ENCODE measurements around the gene NR1D1. TPM values are rescaled to one million over a fixed set of nuclear protein-coding genes. Genes with fewer than 3 reads are reported as not detected.
A peak's percentile ranks its signal among the peaks of the same experiment; 100 is the strongest.

NR1D1 gene
- total RNA-seq, 2 donors from 2014 or later, result 10.3 to 29.1 TPM

DNA sequence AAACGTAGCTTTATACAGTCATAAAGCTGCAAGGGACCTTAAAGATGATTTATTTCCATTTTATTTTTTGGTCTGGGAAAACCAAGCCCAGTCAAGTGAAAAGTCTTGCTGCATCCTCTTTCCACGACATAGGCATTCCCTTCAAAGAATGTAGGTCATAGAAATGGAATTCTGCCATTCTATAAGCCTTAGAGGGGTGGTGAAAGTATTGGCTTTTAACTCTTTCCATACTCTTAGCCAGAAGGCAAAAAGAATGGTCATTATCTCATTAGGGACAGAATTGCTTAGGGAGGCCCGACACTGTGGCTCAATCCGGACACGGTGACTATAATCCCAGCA is 13.5 kb upstream of the NR1D1 start:
- peak overlapping the region; percentile 88 to 97 for H3K27ac ChIP-seq
- H3K36me3 ChIP-seq, result no peaks in the 10 kb centered on the region
- no peaks in the 10 kb centered on the region for H3K9me3 ChIP-seq
- H3K4me3 ChIP-seq, result peak overlapping the region; percentile 62
- DNase-seq (ENCODE audit: low spot score) (no peak), ATAC-seq (ENCODE audit: insufficient number of reproducible peaks, low FRiP score, low read depth) (no peak)
- peaks cover 40 to 60% of the 10 kb centered on the region in 2 donors for H3K4me1 ChIP-seq (ENCODE audit: control insufficient read depth in 1 of 2, low read depth in 2 of 2)
- TF ChIP-seq, protein P1, sequence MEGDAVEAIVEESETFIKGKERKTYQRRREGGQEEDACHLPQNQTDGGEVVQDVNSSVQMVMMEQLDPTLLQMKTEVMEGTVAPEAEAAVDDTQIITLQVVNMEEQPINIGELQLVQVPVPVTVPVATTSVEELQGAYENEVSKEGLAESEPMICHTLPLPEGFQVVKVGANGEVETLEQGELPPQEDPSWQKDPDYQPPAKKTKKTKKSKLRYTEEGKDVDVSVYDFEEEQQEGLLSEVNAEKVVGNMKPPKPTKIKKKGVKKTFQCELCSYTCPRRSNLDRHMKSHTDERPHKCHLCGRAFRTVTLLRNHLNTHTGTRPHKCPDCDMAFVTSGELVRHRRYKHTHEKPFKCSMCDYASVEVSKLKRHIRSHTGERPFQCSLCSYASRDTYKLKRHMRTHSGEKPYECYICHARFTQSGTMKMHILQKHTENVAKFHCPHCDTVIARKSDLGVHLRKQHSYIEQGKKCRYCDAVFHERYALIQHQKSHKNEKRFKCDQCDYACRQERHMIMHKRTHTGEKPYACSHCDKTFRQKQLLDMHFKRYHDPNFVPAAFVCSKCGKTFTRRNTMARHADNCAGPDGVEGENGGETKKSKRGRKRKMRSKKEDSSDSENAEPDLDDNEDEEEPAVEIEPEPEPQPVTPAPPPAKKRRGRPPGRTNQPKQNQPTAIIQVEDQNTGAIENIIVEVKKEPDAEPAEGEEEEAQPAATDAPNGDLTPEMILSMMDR (IDR thresholded peaks at IDR 0.05), result no peak
- no peaks in the 10 kb centered on the region for H3K27me3 ChIP-seq (replicated peaks; ENCODE audit: insufficient read depth)

DNA sequence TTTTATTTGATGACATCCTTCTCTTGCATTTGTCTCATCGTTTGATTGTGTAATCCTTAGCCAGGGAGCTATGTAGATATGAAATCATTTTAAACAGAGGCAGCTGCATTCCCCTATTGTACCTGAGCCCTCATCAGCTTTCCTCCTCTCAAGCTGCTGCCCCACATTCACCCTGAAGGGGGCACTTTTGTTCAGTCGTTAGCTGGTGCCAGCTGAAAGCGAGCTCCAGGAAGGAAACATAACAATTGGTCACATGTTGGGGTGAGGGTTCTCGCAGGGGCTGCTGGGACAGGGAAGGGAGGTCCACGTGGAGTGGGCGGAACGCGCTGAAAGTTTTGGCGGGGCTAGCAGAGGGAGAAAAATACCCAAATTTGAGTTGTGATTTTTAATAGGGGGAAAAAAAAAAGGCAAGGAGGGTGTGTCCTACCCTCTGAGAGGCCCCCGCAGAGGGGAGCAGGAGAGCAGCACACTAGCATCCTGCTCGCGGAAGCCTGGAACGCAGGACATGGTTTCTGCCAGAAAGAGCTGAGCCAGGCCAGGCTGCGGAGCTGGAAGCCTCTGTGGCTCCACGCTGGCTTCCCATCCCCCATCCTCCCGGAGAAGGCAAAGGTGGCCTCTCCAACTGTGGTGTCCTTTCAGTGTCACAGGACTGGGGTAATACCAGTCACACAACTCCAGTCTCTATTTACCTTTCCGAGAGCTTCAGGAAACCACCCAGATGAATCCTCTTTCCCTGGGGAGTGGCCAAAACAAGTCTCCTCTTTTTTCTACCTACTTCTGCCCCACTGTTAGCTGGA is 12.9 kb upstream of the NR1D1 start:
- Histone ChIP-seq H3K4me1 (ENCODE audit: control insufficient read depth in 1 of 2, low read depth in 2 of 2) (peaks cover 45 to 66% of the 10 kb centered on the region in 2 donors), H3K27me3 (replicated peaks; ENCODE audit: insufficient read depth) (no peaks in the 10 kb centered on the region), H3K27ac (peak overlapping the region; percentile 88 to 97), H3K36me3 (no peaks in the 10 kb centered on the region), H3K9me3 (no peaks in the 10 kb centered on the region), H3K4me3 (peak overlapping the region; percentile 62)
- ATAC-seq (ENCODE audit: insufficient number of reproducible peaks, low FRiP score, low read depth), result peak; percentile 34
- DNase-seq (ENCODE audit: low spot score), result peak; percentile 81
- TF ChIP-seq, protein P1 (IDR thresholded peaks at IDR 0.05), result peak; percentile 87

GRCh38 chr17:40112718-40113109 is 12.3 kb upstream of the NR1D1 start:
- no peaks in the 10 kb centered on the region for H3K27me3 ChIP-seq (replicated peaks; ENCODE audit: insufficient read depth)
- no peak for ATAC-seq (ENCODE audit: insufficient number of reproducible peaks, low FRiP score, low read depth)
- no peaks in the 10 kb centered on the region for H3K9me3 ChIP-seq
- H3K4me1 ChIP-seq (ENCODE audit: control insufficient read depth in 1 of 2, low read depth in 2 of 2), result peaks cover 49 to 70% of the 10 kb centered on the region in 2 donors
- TF ChIP-seq, protein P1 (IDR thresholded peaks at IDR 0.05), result no peak
- peak overlapping the region; percentile 88 to 97 for H3K27ac ChIP-seq
- H3K36me3 ChIP-seq, result no peaks in the 10 kb centered on the region
- peak overlapping the region; percentile 2 for H3K4me3 ChIP-seq
- DNase-seq (ENCODE audit: low spot score), result no peak

DNA sequence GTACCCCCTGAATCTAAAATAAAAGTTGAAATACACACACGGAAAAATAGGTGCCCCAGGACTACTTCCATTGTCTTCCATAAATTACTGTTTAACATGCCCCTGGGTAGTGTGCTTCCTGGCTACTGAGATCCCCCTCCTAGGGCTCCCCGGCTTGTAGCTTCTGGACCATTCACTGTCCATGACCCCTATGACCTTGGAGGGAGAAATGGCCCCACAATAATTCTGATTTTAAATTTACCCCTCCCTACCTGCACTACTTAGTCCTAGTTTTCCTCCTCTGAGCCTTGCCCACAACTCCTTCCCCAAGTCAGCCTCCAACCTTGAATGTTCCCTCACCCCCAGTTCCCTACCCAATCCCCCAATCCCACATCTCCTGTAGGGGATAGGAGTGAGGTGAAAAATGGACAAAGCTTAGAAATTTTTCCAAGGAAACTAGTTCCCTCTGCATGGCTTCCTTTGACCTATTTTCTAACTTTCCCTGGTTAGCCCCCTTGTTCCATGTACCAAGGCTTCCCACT is 11.9 kb upstream of the NR1D1 start:
- H3K36me3 ChIP-seq, result no peaks in the 10 kb centered on the region
- H3K9me3 ChIP-seq, result no peaks in the 10 kb centered on the region
- H3K4me3 ChIP-seq, result peak overlapping the region; percentile 2
- no peaks in the 10 kb centered on the region for H3K27me3 ChIP-seq (replicated peaks; ENCODE audit: insufficient read depth)
- DNase-seq (ENCODE audit: low spot score) (no peak), ATAC-seq (ENCODE audit: insufficient number of reproducible peaks, low FRiP score, low read depth) (no peak)
- TF ChIP-seq, protein P1 (IDR thresholded peaks at IDR 0.05), result no peak
- H3K4me1 ChIP-seq (ENCODE audit: control insufficient read depth in 1 of 2, low read depth in 2 of 2), result peaks cover 53 to 75% of the 10 kb centered on the region in 2 donors
- peak overlapping the region; percentile 88 to 97 for H3K27ac ChIP-seq

- Histone ChIP-seq H3K4me3 (peak overlapping the region; percentile 53), H3K9me3 (no peaks in the 10 kb centered on the region), H3K4me1 (ENCODE audit: control insufficient read depth in 1 of 2, low read depth in 2 of 2) (peaks cover 61 to 83% of the 10 kb centered on the region in 2 donors), H3K27ac (peak overlapping the region; percentile 88 to 97), H3K27me3 (replicated peaks; ENCODE audit: insufficient read depth) (no peaks in the 10 kb centered on the region), H3K36me3 (no peaks in the 10 kb centered on the region)
- peak; percentile 87 for DNase-seq (ENCODE audit: low spot score)
- TF ChIP-seq, protein P1 (IDR thresholded peaks at IDR 0.05), result peak; percentile 72
- peak; percentile 51 for ATAC-seq (ENCODE audit: insufficient number of reproducible peaks, low FRiP score, low read depth)
Observed at GRCh38 chr17:40111221-40112128, 11.1 kb upstream of the NR1D1 start.

All from thoracic aorta (tissue), 2 donors.